ENCODE measurements around the gene GNG11.

GRCh38 chr7:93873998-93874574, 47.4 kb upstream of the GNG11 start:
- TF ChIP-seq CTCF (IDR thresholded peaks at IDR 0.05) (no peak), POLR2A (IDR thresholded peaks at IDR 0.05) (no peak)

Data from testis (tissue), 2 donors.